Ectodermal cell (in vitro differentiated cells): ENCODE results near the gene PISD.
A peak's percentile ranks its signal among the peaks of the same experiment; 100 is the strongest.

Source experiments
- H3K27ac ChIP-seq: 2 replicates; pipeline ENCODE4 v1.7.0; 2013; ENCODE audit warnings: mild to moderate bottlenecking, low read depth, low read length; ENCODE audit not compliant: insufficient read depth, poor library complexity, severe bottlenecking
- H3K27me3 ChIP-seq: 2 replicates; pipeline ENCODE4 v1.7.0; 2013; ENCODE audit warnings: mild to moderate bottlenecking, low read length; ENCODE audit not compliant: insufficient read depth, control insufficient read depth, poor library complexity, severe bottlenecking
- H3K36me3 ChIP-seq: one replicate; pipeline ENCODE4 v1.7.0; 2013; ENCODE audit warnings: low read length; ENCODE audit not compliant: control insufficient read depth, insufficient read depth
- H3K4me1 ChIP-seq: one replicate; pipeline ENCODE4 v1.7.0; 2013; ENCODE audit warnings: low read length; ENCODE audit not compliant: control insufficient read depth, insufficient read depth
- H3K4me3 ChIP-seq: 2 replicates; pipeline ENCODE4 v1.7.0; 2013; ENCODE audit warnings: low read depth, low read length, control low read depth; ENCODE audit not compliant: insufficient read depth
- H3K9me3 ChIP-seq: 2 replicates; pipeline ENCODE4 v1.7.0; 2013; ENCODE audit warnings: mild to moderate bottlenecking, low read length, moderate library complexity; ENCODE audit not compliant: control insufficient read depth
- WGBS, 2 experiments: methylation state at CpG; one replicate each; pipeline ENCODE4 v1.1.7; 2013; ENCODE audit warnings: missing lambda C conversion rate in 2 of 2; 5-methylcytosine and 5-hydroxymethylcytosine counted together

Gene PISD

DNA sequence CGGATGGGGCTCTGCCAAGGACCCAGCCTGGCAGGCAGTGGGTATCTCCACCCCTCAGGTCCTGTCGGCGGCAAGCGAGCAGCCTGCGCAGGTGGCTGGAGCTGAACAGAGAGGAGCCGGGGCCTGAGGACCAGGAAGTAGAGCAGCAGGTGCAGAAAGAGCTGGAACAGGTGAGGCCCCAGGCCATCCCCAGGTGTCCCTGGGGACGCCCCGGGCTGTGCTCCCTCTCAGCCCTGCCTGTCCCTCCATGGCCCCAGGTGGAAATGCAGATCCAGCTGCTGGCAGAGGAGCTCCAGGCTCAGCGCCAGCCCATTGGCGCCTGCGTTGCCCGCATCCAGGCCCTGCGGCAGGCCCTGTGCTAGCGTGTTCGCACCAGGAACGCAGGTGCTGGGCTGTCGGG is 44.0 kb downstream of the PISD start:
- Histone ChIP-seq H3K36me3 (peaks cover 6% of the 10 kb centered on the region), H3K4me1 (no peaks in the 10 kb centered on the region), H3K27me3 (no peaks in the 10 kb centered on the region), H3K27ac (no peak overlapping the region), H3K9me3 (no peaks in the 10 kb centered on the region), H3K4me3 (no peak overlapping the region)
- 95 to 97% methylated on average over 17 of the region's 17 CpGs for WGBS, 2 experiments

DNA sequence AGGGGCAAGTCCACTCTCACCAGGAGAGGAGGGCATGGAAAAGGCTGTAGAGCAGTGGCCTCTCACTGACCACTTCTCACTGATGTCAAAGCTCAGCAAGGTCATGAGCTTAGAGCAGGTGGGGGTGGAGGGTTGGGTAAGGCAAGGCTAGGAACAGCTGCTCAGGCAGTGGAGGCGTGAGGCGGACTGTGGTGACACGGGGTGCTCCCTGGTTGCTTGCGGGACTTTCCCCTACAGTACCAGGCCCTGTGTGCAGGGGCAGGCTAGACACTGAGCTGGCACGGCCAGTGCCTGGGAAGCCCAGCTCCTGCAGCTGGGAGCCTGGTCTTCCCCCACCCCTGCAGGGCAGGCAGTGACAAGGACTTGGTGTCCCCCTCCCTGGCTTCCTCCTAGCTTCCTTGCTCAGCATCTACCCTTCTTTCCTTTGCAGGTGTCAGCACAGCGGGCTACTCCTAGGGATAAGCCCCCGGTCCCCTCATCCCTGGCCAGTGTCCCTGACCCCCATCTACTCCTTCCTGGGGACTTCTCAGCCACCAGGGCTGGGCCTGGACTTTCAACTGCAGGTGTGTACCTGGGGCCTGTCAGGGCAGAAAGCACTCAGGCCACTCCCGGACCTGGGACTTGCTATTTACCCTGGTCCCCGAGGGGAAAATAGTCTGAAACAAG is 45.6 kb downstream of the PISD start:
- 94 to 96% methylated on average over 9 of the region's 9 CpGs for WGBS, 2 experiments
- H3K27me3 ChIP-seq: no peaks in the 10 kb centered on the region
- H3K27ac ChIP-seq: no peak overlapping the region
- no peaks in the 10 kb centered on the region for H3K4me1 ChIP-seq
- H3K9me3 ChIP-seq: no peaks in the 10 kb centered on the region
- H3K36me3 ChIP-seq: peaks cover 6% of the 10 kb centered on the region
- no peak overlapping the region for H3K4me3 ChIP-seq

DNA sequence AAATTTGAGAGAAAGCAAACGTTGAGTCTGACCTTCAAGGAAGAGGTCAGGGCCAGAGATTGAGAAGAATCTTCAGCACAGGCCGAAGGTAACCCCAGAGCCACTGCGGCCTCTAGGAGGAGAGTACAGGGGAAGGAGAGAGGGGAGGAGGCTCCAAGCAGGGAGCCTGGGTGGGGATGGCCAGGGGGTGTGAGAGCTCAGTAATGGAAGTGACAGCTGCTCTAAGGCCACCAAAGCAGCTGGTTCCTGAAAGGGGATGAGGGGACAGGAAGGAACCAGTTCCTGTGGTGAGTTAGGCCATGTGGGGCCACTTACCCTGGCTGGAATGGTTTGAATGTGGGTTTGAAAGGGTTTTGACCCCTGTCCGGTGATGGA is 46.1 kb downstream of the PISD start:
- 92% methylated on average over 4 of the region's 4 CpGs for WGBS, 2 experiments
- H3K36me3 ChIP-seq: peaks cover 6% of the 10 kb centered on the region

DNA sequence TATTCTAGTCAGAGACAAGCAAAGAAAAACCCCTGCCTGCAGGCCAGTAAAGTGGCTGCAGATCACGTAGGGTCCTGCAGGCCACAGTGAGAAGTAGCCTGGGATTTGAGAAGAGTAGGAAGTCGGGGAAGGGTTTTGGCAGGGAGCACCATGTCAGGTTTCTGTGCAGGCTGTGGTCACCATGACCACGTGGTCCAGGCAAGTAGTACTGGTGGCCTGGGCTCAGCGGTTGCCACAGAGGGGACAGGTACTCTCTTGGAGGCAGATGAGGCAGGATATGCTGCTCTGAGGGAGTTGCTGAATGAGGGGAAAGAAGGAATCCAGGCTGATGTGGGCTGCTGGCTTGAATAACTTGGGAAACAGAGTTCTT is 46.5 kb downstream of the PISD start:
- Histone ChIP-seq H3K27me3 (no peaks in the 10 kb centered on the region), H3K27ac (peak overlapping the region; percentile 13), H3K36me3 (peaks cover 6% of the 10 kb centered on the region), H3K4me3 (no peak overlapping the region), H3K4me1 (no peaks in the 10 kb centered on the region), H3K9me3 (no peaks in the 10 kb centered on the region)
- WGBS, 2 experiments: 91 to 92% methylated on average over 4 of the region's 4 CpGs

More for the DNA sequence above, 46.1 kb downstream of the PISD start:
- Histone ChIP-seq H3K4me1 (no peaks in the 10 kb centered on the region), H3K4me3 (no peak overlapping the region), H3K27ac (no peak overlapping the region), H3K9me3 (no peaks in the 10 kb centered on the region), H3K27me3 (no peaks in the 10 kb centered on the region)

DNA sequence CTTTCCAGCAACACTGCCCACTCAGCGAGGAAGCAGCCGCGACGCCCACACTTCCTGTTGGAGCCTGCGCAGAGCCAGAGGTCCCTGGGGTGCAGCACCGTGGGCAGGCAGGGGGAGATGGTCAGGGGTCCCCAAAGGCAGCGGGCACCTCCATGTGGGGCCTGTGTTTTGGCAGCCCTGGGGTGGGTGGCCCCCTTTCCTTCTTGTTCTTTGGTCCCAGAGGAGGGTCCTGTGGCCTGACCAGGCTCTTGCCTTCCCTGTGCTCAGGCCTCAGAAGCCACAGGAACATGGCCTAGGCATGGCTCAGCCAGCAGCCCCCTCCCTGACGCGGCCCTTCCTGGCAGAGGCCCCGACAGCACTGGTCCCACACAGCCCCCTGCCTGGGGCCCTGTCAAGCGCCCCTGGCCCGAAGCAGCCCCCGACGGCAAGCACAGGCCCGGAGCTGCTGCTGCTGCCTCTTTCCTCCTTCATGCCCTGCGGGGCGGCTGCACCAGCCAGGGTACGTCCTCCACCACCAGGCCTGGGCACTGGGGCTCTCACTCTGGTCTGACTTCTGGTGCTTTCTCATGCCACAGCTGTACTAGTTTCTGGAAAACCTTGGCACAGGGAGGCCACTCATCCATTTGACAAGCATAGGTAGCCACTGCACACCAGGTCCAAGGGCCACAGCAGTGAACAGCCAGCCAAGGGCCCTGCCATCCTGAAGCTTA is 47.1 kb downstream of the PISD start:
- H3K4me3 ChIP-seq: no peak overlapping the region
- no peak overlapping the region for H3K27ac ChIP-seq
- no peaks in the 10 kb centered on the region for H3K27me3 ChIP-seq
- H3K4me1 ChIP-seq: no peaks in the 10 kb centered on the region
- no peaks in the 10 kb centered on the region for H3K9me3 ChIP-seq
- peaks cover 2% of the 10 kb centered on the region for H3K36me3 ChIP-seq
- 93 to 94% methylated on average over 18 of the region's 18 CpGs for WGBS, 2 experiments

DNA sequence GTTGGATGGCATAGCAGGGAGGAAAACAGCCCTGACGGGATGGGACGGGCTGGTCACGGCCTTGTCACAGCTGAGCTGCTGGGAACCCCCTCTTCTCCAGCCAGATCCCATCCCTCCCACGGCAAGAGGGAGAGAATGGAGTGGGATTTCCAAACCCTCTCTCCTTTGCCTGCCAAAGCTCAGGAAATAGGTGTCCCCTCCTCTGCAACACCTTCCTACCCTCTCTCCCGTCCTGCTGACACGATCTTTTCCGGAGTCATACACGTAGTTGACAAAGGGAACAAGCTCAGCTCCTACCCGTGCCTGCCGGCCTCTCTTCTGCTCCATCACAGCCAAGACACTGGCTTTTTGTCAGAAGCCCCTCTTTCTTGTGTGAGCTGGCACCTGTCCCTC is 48.1 kb downstream of the PISD start:
- no peak overlapping the region for H3K27ac ChIP-seq
- no peaks in the 10 kb centered on the region for H3K27me3 ChIP-seq
- no peak overlapping the region for H3K4me3 ChIP-seq
- no peaks in the 10 kb centered on the region for H3K4me1 ChIP-seq
- H3K9me3 ChIP-seq: no peaks in the 10 kb centered on the region
- WGBS, 2 experiments: 91 to 93% methylated on average over 10 of the region's 10 CpGs
- H3K36me3 ChIP-seq: no peaks in the 10 kb centered on the region

DNA sequence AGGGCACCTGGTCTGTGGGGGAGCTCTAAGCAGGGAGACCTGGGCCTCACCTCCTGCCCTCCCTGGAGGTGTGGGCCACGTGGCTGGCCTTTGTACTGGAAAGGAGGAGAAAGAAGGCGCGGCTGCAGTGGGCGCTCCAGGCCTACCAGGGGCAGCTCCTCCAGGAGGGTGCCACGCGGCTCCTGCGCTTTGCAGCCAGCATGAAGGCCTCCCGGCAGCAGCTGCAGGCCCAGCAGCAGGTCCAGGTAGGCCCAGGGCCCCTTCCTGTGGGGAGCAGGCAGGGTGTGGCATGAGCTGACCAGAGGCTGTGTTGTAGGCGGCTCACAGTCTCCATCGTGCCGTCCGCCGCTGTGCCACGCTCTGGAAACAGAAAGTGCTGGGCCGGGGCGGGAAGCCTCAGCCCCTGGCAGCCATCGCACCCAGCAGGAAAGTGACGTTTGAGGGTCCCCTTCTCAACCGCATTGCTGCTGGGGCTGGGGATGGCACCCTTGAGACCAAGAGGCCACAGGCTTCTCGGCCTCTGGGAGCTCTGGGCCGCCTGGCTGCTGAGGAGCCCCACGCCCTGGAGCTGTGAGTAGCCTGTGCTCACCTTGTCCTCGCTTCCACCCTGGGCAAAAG is 48.6 kb downstream of the PISD start:
- Histone ChIP-seq H3K36me3 (no peaks in the 10 kb centered on the region), H3K27me3 (no peaks in the 10 kb centered on the region)
- 93 to 95% methylated on average over 23 of the region's 23 CpGs for WGBS, 2 experiments

DNA sequence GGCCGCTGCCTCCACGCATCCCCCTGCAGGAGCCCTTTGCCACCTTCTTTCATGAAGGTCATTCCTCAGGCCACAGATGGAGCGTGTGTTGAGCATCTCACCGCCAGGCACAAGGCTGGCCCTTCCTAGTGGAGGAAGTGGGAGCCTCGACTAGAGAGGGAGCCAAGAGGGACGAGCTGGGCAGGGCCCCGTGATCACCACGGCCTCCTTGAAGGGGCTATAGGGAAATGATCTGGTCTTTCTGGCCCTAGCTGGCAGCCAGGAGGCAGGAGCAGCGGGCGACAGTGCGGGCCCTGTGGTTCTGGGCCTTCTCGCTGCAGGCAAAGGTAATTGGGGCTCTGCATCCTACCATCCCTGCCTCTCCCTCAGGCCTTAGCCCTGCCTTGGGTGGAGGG is 49.1 kb downstream of the PISD start:
- Histone ChIP-seq H3K36me3 (no peaks in the 10 kb centered on the region), H3K27me3 (no peaks in the 10 kb centered on the region), H3K4me1 (no peaks in the 10 kb centered on the region), H3K27ac (no peak overlapping the region), H3K4me3 (no peak overlapping the region), H3K9me3 (no peaks in the 10 kb centered on the region)
- 93 to 95% methylated on average over 12 of the region's 12 CpGs for WGBS, 2 experiments

More for the DNA sequence above, 48.6 kb downstream of the PISD start:
- no peak overlapping the region for H3K27ac ChIP-seq
- no peaks in the 10 kb centered on the region for H3K9me3 ChIP-seq
- H3K4me3 ChIP-seq: no peak overlapping the region
- no peaks in the 10 kb centered on the region for H3K4me1 ChIP-seq

DNA sequence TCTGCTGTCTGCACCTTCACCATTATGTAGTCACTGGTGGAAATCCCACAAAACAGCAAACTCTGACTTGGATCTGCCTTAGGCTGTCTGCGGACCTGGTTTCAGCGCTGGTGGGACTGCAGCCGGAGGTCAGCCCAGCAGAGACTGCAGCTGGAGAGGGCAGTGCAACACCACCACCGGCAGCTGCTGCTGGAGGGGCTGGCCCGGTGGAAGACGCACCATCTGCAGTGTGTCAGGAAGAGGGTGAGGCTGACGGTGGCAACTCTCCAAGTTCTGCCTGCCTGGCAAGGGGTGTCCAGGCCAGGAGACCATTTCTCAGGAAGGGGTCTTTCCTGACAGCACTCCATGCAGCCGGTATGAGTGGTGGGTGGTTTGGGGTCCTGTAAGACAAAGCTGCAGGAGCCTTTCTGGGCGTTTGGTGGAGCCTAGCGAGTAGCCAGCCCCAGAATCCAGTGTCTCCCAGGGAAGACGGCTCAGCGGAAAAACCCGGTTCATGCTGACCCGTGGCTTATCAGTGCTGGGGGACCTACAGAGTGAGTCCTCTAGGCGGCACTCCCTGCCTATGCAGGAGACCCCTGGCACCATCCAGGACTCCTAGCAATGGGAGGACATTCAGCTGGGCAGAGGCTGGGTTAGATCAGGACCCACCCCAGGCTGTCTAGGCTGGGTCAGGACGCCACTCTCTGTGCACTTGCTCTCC is 50.8 kb downstream of the PISD start:
- Histone ChIP-seq H3K4me1 (no peaks in the 10 kb centered on the region), H3K27ac (no peak overlapping the region), H3K36me3 (no peaks in the 10 kb centered on the region), H3K9me3 (no peaks in the 10 kb centered on the region), H3K4me3 (no peak overlapping the region), H3K27me3 (no peaks in the 10 kb centered on the region)
- WGBS, 2 experiments: 88 to 90% methylated on average over 16 of the region's 16 CpGs

DNA sequence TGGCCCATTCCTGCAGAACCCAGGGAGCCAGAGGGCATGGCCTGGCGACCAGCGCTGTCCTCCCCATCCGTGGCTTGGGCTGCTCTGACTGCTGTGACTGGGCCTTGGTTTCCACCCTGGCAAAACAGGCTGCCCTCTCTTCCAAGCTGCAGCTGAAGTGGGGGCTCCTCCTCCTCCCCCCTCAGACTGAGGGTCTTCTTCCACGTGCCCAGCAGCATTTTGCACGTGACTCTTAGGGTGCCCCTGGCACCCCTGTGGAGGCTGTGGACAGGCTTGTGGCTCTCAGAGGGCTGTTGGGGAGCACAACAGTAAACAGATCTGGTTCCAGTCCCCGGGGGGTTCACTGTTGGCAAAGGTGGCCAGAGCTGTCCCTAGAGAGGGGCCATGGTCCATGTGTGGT is 51.4 kb downstream of the PISD start:
- Histone ChIP-seq H3K4me3 (no peak overlapping the region), H3K9me3 (no peaks in the 10 kb centered on the region), H3K4me1 (no peaks in the 10 kb centered on the region), H3K36me3 (no peaks in the 10 kb centered on the region), H3K27me3 (no peaks in the 10 kb centered on the region), H3K27ac (no peak overlapping the region)
- WGBS, 2 experiments: 94 to 95% methylated on average over 6 of the region's 6 CpGs
